Fibroblast of the conjunctiva (primary cell): ENCODE results near the gene MYH6.

Experiments used
- DNase-seq: peaks from one replicate; pipeline ENCODE4 v3.0.0-alpha.2; 2010; ENCODE audit warnings: low read depth

The MYH6 gene

GRCh38 chr14:23376482-23377197 is 31.4 kb downstream of the MYH6 start, which contains the start of gene CMTM5:
CMTM5 (plus strand) TSS chr14:23377046; CDS start chr14:23377252, 206 bp downstream.
- DNase-seq = no peak

DNA sequence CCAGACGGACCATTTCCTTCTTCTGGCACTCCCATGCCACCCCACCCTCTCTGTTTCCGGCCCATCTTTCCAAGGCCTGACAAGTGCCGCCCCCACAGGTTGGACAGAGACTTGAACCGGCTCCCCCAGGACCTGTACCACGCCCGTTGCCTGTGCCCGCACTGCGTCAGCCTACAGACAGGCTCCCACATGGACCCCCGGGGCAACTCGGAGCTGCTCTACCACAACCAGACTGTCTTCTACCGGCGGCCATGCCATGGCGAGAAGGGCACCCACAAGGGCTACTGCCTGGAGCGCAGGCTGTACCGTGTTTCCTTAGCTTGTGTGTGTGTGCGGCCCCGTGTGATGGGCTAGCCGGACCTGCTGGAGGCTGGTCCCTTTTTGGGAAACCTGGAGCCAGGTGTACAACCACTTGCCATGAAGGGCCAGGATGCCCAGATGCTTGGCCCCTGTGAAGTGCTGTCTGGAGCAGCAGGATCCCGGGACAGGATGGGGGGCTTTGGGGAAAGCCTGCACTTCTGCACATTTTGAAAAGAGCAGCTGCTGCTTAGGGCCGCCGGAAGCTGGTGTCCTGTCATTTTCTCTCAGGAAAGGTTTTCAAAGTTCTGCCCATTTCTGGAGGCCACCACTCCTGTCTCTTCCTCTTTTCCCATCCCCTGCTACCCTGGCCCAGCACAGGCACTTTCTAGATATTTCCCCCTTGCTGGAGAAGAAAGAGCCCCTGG is 32.4 kb downstream of the MYH6 start:
- DNase-seq = no peak

DNA sequence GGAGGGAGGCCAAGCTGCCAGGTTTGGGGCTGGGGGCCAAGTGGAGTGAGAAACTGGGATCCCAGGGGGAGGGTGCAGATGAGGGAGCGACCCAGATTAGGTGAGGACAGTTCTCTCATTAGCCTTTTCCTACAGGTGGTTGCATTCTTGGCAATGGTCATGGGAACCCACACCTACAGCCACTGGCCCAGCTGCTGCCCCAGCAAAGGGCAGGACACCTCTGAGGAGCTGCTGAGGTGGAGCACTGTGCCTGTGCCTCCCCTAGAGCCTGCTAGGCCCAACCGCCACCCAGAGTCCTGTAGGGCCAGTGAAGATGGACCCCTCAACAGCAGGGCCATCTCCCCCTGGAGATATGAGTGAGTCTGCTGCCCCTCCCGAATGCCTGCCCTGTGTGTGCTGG is 35.0 kb downstream of the MYH6 start:
- no peak for DNase-seq

- no peak for DNase-seq
Observed at GRCh38 chr14:23372509-23372908, 35.6 kb downstream of the MYH6 start, which contains the start of gene IL25. IL25 (plus strand) TSS chr14:23372809.

- DNase-seq = no peak
Observed at GRCh38 chr14:23371865-23372264, 36.2 kb downstream of the MYH6 start.

GRCh38 chr14:23370221-23370620 is 37.9 kb downstream of the MYH6 start:
- no peak for DNase-seq

DNA sequence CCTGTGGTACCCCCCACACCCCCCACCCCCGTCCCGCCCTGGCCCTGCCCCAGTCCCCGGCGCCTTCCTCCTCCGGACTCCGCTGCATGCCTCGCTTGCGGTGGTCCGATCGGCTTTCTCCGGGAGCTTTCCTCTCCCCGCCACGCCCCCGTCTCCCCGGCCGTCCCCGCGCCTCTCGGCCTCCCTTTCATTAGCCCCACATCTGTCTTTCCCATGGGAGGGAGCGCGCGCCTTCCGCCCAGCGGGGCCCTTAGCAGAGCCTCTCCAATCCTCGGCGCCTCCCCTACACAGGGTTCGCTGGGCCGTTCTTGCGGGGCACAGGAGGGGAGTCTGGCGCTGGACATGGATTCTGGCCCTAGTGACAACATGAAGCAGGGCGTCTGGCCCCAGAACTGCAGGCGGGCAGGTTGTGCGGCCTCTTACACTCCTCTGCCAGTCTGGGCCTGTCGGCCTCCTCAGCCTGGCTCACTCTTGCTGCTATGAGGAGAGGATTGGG is 41.6 kb downstream of the MYH6 start:
- DNase-seq = no peak

GRCh38 chr14:23365732-23366425 is 42.2 kb downstream of the MYH6 start:
- DNase-seq = peak; percentile 34

- DNase-seq = no peak
Observed at GRCh38 chr14:23365036-23365731, 42.9 kb downstream of the MYH6 start, which contains the start of gene EFS. EFS (minus strand) TSS chr14:23365172; CDS start chr14:23365025, 147 bp downstream.

GRCh38 chr14:23364164-23365035 is 43.7 kb downstream of the MYH6 start:
- no peak for DNase-seq

DNA sequence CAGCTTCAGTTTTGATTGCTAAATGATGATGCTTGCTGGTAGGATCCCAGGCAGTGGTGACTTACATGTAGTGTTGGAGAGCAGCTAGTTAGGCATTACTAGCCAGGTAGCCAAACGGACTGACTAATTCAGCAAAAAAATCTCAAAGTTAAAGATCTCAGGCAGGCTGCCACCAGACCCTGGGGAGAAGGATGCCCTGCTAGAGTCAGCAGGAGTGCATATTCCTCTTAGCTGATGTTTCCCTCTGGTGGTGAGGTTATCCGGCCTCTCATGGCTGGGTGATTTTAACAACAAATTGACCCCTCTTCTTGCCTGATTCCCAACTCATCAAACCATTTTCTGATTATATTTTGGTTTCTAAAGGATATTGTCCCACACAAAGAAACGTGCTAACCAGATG is 45.9 kb downstream of the MYH6 start:
- no peak for DNase-seq

GRCh38 chr14:23361763-23362162 is 46.3 kb downstream of the MYH6 start:
- DNase-seq = no peak

- DNase-seq = peak; percentile 38
Observed at GRCh38 chr14:23361320-23361719, 46.8 kb downstream of the MYH6 start.

GRCh38 chr14:23360496-23360895 is 47.6 kb downstream of the MYH6 start:
- no peak for DNase-seq

DNA sequence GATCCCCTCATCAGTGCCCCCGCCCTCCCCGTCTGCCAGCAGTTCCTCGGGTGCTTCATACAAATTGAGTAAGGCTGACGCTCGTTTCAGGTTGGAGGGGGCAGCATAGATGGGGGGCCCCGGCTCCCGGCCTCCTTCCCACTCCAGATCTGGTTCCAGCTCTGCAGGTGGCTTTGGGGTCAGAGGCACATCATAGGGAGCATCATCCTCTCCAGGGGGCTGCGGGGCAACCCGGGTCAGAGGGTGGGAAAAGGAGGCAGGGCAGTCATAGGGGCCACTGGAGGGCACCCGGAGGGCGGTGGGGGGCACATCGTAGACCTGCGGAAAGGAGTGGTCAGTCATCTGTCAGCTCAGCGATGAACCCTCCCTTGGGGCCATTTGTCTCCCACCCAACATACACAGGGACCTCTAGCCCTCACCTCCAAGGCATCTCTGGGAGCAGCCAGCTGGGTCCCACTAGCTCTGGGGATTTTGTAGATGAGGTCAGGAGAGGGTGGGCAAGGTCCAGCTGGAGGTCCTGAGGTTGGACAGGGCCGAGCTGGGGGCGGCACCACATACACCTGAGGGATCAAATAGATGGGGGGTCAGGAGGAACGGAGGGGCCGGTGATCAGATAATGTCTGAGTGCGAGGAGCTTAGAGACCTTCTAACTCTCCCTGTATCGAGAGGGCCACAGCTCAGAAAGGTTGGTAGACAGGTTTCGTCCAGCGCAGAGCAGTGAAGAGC is 48.2 kb downstream of the MYH6 start:
- DNase-seq = no peak

- no peak for DNase-seq
Observed at GRCh38 chr14:23359167-23359626, 48.9 kb downstream of the MYH6 start.

GRCh38 chr14:23358553-23359166 is 49.4 kb downstream of the MYH6 start:
- DNase-seq = no peak

DNA sequence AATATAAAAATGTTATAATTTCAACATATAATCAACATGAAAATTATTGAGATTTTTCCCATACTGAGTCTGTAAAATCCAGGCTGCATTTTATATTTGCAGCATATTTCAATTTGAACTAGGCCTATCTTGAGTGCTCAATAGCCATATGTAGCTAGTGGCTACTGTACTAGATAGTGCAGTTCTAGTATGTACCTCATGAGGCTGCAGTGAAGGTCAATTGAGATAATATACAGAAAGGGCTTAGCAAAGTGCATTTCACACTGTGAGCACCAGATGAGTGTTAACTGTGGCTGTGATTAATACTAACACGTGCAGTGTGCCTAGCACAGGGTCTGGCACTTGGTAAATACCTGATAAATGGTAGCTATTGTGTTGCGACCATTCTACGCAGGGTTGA is 50.0 kb downstream of the MYH6 start:
- no peak for DNase-seq

DNA sequence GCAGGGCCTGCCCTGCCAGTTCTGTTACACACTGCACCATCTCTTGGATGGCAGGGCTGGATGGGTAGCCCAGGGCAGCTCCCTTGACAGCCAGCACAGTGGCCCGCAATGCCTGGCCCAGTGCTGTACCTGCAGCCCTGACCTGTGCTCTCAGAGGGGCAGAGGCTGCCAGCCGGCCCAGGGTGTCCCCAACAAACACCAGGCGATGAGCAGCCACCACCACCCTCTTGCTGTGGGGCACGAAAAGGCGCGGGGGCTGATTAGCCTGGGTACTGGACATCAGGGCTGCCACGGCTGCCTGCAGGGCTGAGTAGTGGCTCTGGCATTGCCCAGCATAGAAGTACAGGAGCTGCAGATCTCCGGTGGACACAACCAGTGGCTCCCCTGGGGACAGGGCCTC is 50.8 kb downstream of the MYH6 start:
- no peak for DNase-seq

DNA sequence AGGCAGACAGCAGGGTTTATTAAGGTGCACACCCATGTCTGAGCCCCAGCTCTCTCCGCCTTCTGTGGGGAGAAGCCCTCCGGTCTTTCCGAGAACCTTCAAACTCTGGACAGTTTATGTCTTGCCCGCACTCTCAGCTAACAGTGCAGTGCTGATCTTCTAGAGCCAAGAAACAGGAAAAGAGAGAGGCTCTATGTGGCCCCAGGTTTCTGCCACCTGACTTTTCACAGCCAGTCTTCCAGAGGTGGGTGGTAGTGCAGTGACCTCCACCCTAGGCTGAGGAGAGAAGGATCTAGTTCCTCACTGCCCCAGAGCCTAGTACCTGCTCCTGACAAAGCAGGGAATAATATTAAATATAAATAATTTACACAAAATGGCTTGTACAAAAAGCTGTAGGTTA is 51.4 kb downstream of the MYH6 start:
- DNase-seq = no peak
